Right lobe of liver (tissue), 6 donors: ENCODE measurements around the gene BEND5. TPM values are rescaled to one million over a fixed set of nuclear protein-coding genes. Genes with fewer than 3 reads are reported as not detected.

Experiments used
- ATAC-seq, 4 donors: fragments of 200-7000 bp; cut with Tn5 transposase; one replicate each; pipeline ENCODE4 v1.9.1; 2020; ENCODE audit warnings: mild to moderate bottlenecking in 4 of 4, moderate library complexity in 4 of 4
- DNase-seq, 3 donors: peaks; one replicate each; pipeline ENCODE4 v3.0.0-alpha.2; 2020
- H3K27ac ChIP-seq, 3 donors: fragments of 200-600 bp; one replicate each; pipeline ENCODE4 v1.8.0; 2022
- H3K27me3 ChIP-seq, 2 donors: fragments of 200-600 bp; one replicate each; pipeline ENCODE4 v1.8.0; 2022
- H3K36me3 ChIP-seq, 4 donors: fragments of 200-600 bp; sonication (generic) in 1 of 4; one replicate each; pipeline versions ENCODE4 v1.5.1 to v1.8.0; 2017 to 2022; ENCODE audit warnings: control low read depth in 1 of 4
- H3K4me1 ChIP-seq, 4 donors: fragments of 200-600 bp; sonication (generic) in 1 of 4; one replicate each; pipeline versions ENCODE4 v1.5.1 to v1.8.0; 2017 to 2022; ENCODE audit warnings: control low read depth in 1 of 4
- H3K4me3 ChIP-seq, 3 donors: fragments of 200-600 bp; one replicate each; pipeline ENCODE4 v1.8.0; 2022
- H3K9me3 ChIP-seq, 4 donors: fragments of 200-600 bp; sonication (generic) in 1 of 4; one replicate each; pipeline versions ENCODE4 v1.5.1 to v1.8.0; 2017 to 2022; ENCODE audit warnings: control low read depth in 1 of 4
- CTCF ChIP-seq, 4 donors: fragments of 200-600 bp in 3 of 4; fragments of 450-650 bp in 1 of 4; IDR thresholded peaks; one replicate each; pipeline versions ENCODE4 v1.5.1 to v1.8.0; 2016 to 2022; ENCODE audit warnings: antibody characterized with exemption in 4 of 4, mild to moderate bottlenecking in 2 of 4
- POLR2A ChIP-seq: fragments of 450-650 bp; IDR thresholded peaks from one replicate; pipeline ENCODE4 v1.6.1; 2017; ENCODE audit warnings: antibody characterized with exemption, mild to moderate bottlenecking
- WGBS: methylation state at CpG from one replicate; pipeline ENCODE4 v1.1.6; 2018; ENCODE audit warnings: low coverage, low lambda C conversion rate; ENCODE audit not compliant: insufficient coverage; ENCODE audit errors: missing lambda C conversion rate; 5-methylcytosine and 5-hydroxymethylcytosine counted together
- intact Hi-C, 2 donors: fragments of 100-400 bp; cut with DNase I; formaldehyde crosslinking; loops; one replicate each; pipeline versions ENCODE4 v1.11.2 to v1.14.1; 2022
- total RNA-seq, 6 experiments: library from RNA; depleted of rRNA in 2 of 6; stranded (reverse); fragments of >200 nt in 2 of 6; fragmentation: NEBNext Ultra II Directional in 3 of 6; extraction: Animal tissue kit (Norgen Biotek cat#: 25700) in 3 of 6; gene quantifications; one replicate each; pipeline versions ENCODE4 v1.1.0 to v1.2.4, GENCODE V29; 2016 to 2023
- donor health status: DM: no; HTN: yes; CAD: no.
- donor health status: DM: no; HTN: no; CAD: no.
- donor health status: DM: no; HTN: no; CAD: no.
- donor health status: DM: no; HTN: yes; CAD: no.
- donor health status: DM: no; HTN: yes; CAD: no.

BEND5 gene
- total RNA-seq, 6 experiments from 2014 or later = 0.34 to 1.8 (median 0.47) TPM; not detected in 3

- DNase-seq = no peak
- TF ChIP-seq POLR2A (no peak), CTCF (IDR thresholded peaks at IDR 0.05) (peak in 2 of 4 donors; percentile 4 to 11)
Observed at GRCh38 chr1:48688102-48688760, 88.5 kb downstream of the BEND5 start.

DNA sequence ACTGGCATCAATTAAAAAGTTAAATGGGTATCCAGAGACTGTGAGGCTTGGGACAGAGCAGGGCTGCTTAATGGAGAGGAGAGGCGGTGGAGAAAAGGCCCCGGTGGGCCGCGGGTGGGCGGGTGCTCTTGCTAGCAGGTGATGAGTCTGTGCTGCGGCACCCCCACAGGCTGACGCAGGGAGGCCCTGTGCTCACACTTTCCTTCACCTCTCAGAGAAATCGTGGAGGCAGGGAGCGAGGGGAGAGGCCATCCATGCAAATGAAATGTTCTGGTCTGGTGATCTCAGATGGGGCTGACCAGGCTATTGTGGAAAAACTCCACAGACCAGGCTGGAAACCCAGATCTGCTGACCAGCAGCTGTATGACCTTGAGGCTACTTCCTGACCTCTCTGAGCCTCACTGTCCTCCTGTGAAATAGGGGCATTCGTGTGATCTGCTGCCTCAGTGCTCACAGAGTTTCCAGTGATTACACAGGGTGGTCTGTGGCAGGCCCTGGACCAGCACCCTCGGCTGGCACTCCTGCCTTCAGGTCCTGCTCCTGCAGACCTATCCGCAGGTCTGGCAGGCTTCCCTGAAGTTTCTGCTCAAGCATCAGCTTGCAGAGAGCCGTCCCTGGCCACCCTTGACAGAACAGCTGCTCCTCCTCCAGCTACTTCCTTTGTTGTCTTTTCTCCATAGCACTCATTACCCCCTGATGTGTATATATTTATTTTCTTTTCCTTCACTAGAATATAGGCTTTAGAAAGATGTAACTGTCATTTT lies 89.2 kb downstream of the BEND5 start:
- no peak for ATAC-seq
- WGBS = 68% methylated on average over 3 of the region's 13 CpGs
- H3K36me3 ChIP-seq = no peaks in the 10 kb centered on the region
- H3K4me3 ChIP-seq = no peak overlapping the region
- no peaks in the 10 kb centered on the region for H3K9me3 ChIP-seq
- no peak for DNase-seq
- intact Hi-C loops = no loop called here
- H3K4me1 ChIP-seq = peaks cover 0 to 8% (median 0%) of the 10 kb centered on the region in 4 donors
- H3K27ac ChIP-seq = no peak overlapping the region
- no peaks in the 10 kb centered on the region for H3K27me3 ChIP-seq
- TF ChIP-seq CTCF (IDR thresholded peaks at IDR 0.05) = no peak
- no peak for TF ChIP-seq POLR2A

More at GRCh38 chr1:48688102-48688760, 88.5 kb downstream of the BEND5 start:
- no peak overlapping the region for H3K27ac ChIP-seq
- peaks cover 0 to 8% (median 3%) of the 10 kb centered on the region in 4 donors for H3K4me1 ChIP-seq
- H3K27me3 ChIP-seq = no peaks in the 10 kb centered on the region
- 54% methylated on average over 2 of the region's 3 CpGs for WGBS
- H3K9me3 ChIP-seq = no peaks in the 10 kb centered on the region
- no peaks in the 10 kb centered on the region for H3K36me3 ChIP-seq
- intact Hi-C loops = no loop called here
- ATAC-seq = no peak
- H3K4me3 ChIP-seq = no peak overlapping the region

DNA sequence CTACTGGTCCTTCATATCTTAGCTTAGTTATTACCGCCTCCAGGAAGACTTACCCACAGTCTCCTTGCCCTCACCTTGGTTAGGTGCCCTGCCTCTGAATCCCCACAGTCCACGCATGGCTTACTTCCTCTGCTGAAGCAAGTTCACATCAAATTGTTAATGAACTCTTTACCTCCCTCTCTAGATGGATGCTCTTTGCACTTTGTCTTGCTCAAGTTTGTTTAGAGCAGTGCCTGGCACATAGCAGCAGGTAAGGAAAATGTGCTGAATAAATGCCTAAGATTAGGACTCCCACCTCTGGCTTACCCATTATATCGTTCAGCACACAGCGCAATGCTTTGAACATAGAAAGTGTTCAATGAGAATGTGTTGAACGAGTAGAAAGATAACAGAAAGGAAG lies 90.5 kb downstream of the BEND5 start:
- H3K27ac ChIP-seq = no peak overlapping the region
- H3K4me1 ChIP-seq = peaks cover 0 to 12% (median 3%) of the 10 kb centered on the region in 4 donors
- peak; percentile 63 to 82 (median 69) for ATAC-seq
- DNase-seq = no peak
- 47% methylated on average over 5 of the region's 5 CpGs for WGBS
- TF ChIP-seq POLR2A (no peak), CTCF (IDR thresholded peaks at IDR 0.05) (no peak)
- H3K27me3 ChIP-seq = no peaks in the 10 kb centered on the region
- H3K4me3 ChIP-seq = no peak overlapping the region
- intact Hi-C loops = no loop called here
- no peaks in the 10 kb centered on the region for H3K36me3 ChIP-seq
- no peaks in the 10 kb centered on the region for H3K9me3 ChIP-seq

GRCh38 chr1:48684381-48684780 lies 92.3 kb downstream of the BEND5 start:
- no peak for DNase-seq
- intact Hi-C loops = no loop called here
- TF ChIP-seq POLR2A (no peak), CTCF (IDR thresholded peaks at IDR 0.05) (no peak)
- H3K9me3 ChIP-seq = no peaks in the 10 kb centered on the region
- H3K27ac ChIP-seq = no peak overlapping the region
- H3K36me3 ChIP-seq = no peaks in the 10 kb centered on the region
- ATAC-seq = no peak
- 100% methylated on average over 2 of the region's 4 CpGs for WGBS
- H3K4me3 ChIP-seq = no peak overlapping the region
- no peaks in the 10 kb centered on the region for H3K27me3 ChIP-seq
- H3K4me1 ChIP-seq = peaks cover 0 to 29% (median 10%) of the 10 kb centered on the region in 4 donors
